GM21367 (cell line): ENCODE data around the gene SNF8.
"Not testable (repeated sequence)": the region's sequence is repeated elsewhere in the genome, so short reads cannot be mapped to it uniquely, and the experiment has no call there.

Experiments
- ATAC-seq: cut with Tn5 transposase; IDR thresholded peaks from one replicate; pipeline ENCODE4 v1.9.1; 2021; ENCODE audit not compliant: unreplicated experiment

Gene SNF8, protein sequence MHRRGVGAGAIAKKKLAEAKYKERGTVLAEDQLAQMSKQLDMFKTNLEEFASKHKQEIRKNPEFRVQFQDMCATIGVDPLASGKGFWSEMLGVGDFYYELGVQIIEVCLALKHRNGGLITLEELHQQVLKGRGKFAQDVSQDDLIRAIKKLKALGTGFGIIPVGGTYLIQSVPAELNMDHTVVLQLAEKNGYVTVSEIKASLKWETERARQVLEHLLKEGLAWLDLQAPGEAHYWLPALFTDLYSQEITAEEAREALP

DNA sequence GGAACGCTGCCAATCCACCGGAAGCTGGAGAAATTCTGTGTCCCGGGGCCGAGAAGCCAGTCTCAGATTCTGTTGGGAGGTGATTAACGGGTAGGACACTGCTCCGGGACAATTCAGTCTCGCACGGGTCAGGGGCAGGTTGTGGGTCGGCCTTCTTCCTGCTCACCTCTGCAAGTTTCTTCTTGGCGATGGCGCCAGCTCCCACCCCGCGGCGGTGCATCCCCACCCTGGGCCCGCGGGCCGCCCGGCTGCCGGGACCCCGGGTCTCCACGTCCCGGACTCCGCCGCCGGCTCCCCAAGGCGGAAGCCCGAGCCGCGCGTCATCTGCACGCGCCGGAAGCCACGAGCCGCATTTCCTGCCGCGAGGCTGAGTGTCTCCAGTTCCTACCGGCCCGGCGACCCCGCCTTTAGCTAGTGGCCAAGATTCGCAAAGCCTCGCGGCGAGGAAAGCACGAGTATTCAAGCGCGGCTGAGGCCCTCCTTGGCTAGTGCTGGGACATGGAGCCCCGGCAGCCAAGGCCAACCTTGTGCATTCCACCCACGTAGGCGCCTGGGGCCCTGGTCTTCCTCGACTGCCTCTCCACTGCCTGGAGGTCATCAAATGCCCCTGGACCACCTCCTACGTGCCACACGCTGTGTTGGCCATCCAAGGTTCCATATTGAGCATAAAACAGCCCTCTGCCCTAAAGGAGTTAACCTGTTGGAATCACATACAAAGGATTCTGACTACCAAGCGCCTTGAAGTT lies at the start of gene SNF8:
Gene SNF8, minus strand, starts transcription at position 328 of the 746 bp plus-strand sequence. Its CDS starts 108 bp downstream, at position 220.
- peak; percentile 69 for ATAC-seq

DNA sequence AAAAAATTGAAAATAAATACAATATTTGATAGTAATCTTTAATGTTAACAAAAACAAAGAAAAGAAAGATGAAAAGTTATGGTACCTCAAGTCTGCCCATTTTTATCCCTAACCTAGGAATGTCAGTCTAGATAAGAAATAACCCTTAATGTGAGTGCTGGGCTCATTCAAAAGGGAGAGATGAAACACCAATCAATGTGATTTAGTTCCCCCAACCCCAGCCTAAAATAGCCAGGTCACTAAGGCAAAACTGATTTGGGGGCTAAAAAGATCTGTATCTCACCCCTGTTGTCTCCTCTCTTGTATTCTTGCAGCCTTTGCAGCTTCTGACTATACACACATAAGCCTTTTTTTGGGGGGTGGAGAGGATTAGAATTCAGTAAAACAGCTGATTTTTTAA lies 49.3 kb upstream of the SNF8 start:
- no peak for ATAC-seq

DNA sequence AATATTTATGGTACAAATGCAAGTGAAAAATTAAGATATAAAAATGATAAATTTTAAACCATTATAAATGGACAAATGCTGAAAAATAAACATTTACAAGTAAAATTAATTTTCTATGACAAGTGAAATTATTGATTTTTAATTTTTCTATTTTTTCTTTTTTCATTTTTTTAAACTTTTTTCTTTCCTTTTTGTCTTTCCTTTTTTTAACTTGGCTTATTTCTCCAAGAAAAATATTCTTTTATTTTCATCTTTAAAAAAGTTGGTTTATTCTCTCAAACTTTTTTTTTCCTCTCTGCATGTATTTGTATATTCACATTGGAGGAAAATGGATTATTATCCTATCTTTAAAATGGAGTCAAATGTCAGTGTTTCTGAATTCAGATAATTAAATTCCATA lies 48.7 kb upstream of the SNF8 start:
- ATAC-seq, result no peak

DNA sequence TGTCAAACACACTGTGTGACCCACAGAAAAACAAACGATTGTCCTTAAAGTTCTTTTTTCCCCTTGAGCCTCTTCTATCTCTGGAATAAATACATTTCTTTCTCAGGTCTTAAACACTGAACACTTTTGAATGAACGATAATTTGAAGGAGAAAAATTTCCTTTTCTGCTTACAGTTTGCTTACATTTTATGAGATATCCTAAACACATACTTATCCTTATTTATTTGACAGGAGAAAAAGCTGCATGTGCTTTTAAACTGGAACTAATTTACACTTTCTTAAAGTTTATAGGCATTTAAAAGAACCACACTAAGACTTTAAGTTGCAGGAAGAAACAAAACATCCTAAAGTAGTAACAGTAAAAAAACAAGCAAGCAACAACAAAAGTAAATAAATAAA lies 47.8 kb upstream of the SNF8 start:
- no peak for ATAC-seq

DNA sequence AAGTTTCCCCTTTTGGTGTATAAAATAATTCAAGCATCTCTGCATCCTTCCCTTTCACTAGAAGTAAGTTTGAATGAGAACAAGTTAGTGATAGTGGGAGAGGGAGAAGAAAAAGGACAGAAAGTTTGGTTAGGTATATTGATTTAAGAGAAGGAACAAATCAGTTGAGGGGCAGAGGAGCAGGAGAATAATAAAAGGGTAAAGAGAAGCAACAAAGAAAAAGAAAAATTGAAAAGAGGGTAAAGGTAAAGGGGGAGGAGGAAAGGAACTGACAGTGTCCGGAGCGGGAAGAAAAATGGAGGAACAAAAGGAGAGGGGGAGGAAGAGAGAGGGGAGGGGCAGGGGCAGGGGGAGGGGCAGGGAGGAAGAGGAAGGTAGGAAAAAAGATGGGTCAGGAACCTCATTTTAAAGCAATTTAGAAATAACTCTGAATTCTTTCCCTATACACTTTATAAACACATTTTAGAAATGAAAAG lies 46.3 kb upstream of the SNF8 start:
- no peak for ATAC-seq

DNA sequence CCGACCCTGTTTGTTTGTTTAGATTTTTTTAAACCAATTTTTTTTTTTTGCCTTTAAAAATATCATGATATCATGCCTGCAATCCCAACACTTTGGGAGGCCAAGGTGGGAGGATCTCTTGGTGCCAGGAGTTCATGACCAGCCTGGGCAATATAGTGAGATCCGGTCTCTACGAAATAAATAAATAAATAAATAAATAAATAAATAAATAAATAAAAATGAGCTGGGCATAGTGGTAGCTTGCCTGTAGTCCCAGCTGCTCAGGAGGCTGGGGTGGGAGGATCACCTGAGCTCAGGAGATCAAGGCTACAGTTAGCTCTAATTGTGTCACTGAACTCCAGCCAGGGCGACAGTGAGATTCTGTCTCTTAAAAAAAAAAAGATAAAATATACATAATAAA lies 44.5 kb upstream of the SNF8 start:
- ATAC-seq, result no peak

DNA sequence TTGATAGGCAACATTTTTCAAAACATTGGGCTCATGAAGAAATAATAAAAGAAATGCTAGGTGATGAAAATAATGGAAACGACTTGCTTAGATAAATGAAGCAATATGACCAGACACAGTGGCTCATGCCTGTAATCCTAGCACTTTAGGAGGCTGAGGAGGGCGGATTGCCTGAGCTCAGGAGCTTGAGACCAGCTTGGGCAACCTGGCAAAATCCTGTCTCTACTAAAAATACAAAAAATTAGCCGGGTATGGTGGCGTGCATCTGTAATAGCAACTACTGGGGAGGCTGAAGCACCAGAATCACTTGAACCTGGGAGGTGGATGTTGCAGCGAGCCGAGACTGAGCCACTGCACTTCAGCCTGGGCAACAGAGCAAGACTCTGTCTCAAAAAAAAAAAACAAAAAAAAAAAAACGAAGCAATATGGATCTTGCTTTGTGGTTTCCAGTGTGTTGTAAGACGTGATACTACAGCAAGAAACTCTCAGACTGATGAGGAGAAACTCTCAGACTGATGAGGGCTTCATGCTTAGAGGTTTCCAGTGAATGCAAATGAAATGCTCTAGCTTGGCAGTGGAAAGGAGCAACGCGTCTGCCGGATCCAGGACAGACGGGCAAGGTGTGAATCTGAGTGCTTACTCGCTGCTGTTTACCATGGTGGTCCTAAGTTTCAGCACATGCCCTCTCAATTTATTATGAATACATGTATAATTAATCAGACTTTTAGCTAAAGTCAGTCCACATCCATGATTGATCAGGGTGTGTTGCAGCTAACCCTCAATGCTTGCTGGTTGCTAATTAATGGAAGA lies 41.0 kb upstream of the SNF8 start:
- ATAC-seq, result no peak

DNA sequence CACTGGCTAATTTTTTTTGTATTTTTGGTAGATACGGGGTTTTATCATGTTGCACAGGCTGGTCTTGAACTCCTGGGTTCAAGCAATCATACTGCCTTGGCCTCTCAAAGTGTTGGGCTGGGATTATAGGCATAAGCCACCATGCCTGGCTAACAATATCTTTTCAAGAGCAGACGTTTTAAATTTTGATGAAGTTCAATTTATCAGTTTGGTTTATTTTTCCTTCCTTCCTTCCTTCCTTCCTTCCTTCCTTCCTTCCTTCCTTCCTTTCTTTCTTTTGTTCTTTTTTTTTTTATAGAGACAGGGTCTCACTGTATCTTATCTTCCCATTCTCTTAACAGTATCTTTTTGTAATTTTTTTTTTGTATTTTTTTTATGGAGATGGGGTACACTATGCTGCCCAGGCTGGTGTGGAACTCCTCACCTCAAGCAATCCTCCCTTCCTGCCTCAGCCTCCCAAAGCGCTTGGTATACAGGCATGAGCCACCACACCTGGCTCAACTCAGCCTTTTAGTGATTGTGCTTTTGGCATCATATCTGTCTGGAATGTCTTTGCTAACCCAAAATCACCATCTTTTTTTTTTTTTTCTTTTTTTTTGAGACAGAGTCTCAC lies 37.4 kb upstream of the SNF8 start:
- no peak for ATAC-seq

DNA sequence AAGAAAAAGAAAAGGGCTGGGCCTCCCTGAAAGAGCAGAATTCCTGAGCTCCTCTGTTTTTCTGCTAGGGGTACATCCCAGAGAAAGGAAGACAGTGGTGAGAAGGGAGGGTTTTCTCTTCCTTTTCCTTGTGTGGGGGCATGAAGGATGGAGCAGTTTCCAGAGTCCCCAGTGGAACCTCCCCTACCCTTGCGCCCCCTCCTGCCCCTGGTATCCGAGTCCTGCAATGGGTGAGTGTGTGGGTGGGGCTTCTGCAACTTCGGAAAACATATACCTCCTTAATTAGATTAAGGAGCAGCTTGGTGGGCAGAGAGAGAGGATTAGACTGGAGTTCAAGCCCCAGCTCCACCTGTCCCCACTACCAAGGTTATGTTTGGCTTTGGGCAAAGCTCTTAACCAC lies 29.2 kb upstream of the SNF8 start:
- no peak for ATAC-seq

DNA sequence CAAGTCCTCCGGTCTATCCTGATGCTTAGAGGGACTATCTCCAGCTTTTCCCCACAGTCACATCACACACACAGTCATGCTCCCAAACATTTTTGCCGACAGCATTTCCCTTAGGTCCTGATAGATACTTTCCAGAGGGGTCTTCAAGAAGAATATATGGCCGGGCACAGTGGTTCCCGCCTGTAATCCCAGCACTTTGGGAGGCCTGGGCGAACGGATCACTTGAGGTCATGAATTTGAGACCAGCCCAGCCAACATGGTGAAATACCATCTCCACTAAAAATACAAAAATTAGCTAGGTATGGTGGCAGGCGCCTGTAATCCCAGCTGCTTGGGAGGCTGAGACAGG lies 28.1 kb upstream of the SNF8 start:
- ATAC-seq, result no peak

DNA sequence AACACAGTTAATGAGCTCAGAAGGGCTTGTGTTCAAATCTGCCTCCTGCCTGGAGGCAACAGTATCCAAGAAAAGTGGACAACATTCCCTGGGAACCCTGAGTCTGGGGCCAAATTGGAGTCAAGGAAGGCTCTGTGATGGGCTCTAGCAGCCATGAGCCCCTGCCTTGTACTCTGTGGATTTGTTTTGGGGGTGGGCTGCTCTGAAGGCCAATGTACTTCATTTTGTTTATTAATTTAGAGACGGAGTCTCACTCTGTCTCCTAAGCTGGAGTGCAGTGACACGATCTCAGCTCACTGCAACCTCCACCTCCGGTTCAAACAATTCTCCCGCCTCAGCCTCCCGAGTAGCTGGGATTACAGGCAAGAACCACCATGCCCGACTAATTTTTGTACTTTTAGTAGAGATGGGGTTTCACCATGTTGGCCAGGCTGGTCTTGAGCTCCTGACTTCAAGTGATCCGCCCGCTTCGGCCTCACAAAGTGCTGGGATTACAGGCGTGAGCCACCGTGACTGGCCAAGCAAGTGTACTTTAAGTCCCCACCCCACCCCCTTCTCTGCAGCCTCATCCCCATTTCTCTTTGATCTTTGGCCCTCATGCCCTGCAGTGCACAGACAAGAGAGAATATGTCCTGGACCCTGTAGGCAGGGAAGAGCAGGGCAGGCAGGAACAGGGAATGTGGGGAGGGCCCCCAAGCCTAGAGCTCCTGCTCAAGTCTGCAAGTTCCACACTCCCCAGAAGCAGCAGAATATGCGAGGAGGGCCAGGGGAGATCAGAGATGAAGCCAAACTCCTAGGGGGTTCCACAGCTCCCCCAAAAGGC lies 26.4 kb upstream of the SNF8 start:
- ATAC-seq, result no peak

DNA sequence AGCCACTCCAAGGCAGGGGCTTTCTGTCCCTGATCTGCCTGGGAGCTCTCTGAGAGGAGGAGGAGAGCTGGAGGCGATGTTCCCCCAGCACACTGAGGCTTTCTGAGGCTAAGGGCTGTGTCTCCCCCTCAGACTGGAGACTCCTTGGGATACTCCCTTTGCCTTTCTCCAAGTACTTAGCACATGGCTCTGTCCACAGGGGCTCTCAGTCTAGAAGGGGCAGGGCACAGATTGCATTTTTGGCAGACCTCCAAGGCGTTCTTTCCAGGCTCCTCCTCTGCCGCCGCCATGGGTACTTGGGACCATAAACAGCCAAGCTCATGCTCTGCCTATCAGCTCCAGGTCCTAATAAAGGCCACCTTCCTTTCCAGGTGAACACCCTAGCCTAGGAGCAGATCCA lies 25.6 kb upstream of the SNF8 start:
- ATAC-seq, result no peak

DNA sequence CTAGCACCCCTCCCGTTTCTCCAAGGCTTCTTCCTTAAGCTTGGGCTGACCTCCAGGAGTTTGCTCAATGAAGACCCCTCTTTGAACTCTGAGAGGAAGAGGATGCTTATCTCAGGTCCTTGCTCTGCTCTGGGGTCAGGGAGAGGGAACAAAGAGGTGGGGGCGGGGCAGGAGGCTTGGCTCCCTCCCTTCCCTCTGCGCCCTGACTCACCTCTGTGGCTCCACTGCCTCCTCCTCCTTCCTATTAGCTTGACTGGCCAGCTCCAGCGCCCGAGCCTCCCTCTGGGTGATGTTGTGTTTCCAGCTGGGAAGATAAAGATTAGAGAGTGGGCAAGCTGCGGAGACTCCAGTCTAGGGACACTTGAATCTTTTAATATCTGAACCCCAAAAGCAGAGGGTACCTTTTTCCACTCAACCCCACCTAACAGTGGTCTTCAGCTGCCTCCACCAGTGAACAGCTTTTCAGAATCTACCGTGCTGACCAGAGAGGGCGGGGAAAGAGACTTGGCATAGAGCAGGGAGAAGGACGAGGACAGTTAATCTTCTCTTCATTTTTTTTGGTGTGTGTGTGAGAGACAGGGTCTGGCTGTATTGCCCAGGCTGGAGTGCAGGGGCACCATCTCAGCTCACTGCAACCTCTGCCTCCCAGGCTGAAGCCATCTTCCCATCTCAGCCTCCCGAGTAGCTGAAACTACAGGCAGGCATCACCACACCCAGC lies 17.0 kb upstream of the SNF8 start:
- ATAC-seq, result no peak

DNA sequence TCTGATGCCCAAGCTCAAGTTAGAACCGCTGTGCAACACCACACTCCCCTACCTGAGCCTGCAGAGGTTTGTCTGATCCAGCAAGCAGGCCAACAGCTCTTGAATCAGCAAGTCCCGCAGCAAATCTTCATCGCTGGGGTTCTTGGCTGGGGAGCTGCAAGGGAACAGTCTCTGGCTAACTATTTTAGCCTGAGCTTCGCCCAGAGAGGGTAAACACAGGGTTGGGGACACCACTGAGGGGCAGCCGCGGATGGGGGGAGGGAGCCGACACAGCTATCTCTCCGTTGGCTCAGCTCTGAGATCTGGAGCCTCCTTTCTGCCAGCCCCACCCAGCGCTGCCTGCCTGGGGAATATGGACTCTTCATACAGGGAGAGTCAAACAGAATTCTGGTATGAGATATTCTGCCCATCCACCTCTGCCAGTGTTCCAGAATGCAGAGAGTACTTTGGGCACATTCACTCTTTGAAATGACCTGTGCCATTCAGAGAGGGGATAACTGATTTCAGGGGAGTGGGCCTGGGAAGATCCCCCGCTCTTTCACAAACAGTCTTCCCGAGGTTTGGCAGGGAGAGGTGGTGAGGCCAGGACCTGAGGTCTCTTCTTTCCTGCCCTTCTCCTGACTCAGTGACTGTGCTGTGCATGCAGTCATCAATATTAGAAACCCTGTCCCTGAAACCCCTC lies 16.3 kb upstream of the SNF8 start:
- ATAC-seq, result no peak

DNA sequence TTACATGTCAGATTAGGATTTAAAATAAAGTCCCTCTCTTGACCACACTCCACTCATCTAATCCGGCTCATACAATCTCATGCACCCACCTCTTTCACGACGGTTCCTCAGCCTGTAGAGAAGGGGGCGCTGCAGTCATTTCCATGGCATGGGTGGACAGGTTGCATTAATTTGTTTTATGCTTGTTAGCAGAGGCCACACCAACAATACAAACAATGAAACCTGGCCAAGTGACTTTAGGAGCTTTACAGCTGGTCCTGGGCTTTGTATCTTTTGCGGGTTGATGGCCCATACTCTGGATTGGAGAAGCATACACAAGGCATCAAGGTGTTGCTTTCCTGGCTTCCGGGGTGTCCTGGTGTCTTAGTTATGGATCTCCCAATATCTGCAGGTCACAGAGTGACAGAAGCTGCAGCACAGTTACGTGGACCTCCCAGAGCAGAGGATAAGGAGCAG lies 9.7 kb upstream of the SNF8 start:
- ATAC-seq, result no peak

DNA sequence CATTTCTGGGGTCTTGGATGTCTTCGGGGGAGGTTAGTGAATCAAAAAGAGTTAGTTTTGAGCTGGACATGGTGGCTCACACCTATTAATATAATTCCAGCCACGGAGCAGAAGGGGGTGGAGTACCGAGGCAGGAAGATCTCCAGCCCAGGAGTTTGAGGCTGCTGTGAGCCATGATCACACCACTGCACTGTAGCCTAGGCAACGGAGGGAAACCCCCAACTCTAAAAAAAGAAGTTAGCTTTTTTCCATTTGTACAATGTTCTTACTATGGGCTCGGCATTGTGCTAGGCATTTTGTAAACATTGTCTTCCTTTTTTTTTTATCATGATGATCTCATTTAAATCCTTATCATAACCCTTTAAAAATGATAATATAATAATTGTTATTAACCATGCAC lies 8.3 kb upstream of the SNF8 start:
- ATAC-seq, result no peak

DNA sequence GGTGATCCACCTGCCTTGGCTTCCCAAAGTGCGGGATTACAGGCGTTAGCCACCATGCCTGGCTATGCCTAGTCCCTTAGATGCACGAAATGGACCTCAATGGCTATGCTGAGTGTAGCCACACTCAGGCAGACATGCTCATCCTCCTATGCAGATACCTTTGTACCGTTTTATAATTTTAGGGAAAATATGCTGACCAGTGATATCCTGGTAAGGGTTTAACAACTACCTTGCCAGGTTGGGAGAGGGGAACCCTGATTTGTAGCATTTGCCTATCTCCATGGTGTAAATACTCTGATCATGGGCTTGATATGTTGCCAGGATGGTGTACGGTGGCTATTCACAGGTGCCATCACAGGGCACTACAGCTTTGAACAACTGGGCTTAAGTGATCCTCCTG lies 6.9 kb upstream of the SNF8 start:
- no peak for ATAC-seq

DNA sequence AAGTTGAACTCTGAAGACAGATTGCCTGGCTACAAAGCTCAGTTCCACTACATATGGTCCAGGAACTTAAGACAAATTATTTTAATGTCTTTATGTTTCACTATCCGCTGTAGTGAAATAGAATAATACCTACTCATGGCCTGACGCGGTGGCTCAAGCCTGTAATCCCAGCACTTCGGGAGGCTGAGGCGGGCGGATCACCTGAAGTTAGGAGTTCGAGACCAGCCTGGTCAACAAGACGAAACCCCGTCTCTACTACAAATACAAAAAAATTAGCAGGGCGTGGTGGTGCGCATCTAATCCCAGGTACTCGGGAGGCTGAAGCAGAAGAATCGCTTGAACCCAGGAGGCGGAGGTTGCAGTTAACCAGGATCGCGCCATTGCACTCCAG lies 614 bp upstream of the SNF8 start:
- not testable (repeated sequence) for ATAC-seq

DNA sequence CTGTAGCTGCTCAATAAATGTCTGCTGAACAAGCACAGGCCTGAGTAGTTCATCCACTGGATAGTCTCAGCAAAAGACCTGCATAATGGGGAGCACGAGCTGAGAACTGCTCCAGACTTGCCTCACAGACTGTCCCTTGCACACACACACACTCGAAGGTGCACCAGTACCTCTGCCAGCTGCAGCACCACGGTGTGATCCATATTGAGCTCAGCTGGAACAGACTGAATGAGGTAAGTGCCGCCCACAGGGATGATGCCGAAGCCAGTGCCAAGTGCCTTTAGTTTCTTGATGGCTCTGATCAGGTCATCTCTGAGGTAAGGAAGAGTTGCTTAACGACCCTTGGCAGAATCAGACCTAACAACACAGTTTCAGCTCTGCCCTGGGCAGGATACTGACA lies 11.6 kb downstream of the SNF8 start:
- ATAC-seq, result no peak
